Measurements from ENCODE around the gene RAB24. TPM values are rescaled to one million over a fixed set of nuclear protein-coding genes. Genes with fewer than 3 reads are reported as not detected.

The RAB24 gene
- total RNA-seq, 2 donors from 2014 or later: 79.1 to 92.0 TPM

GRCh38 chr5:177302354-177303110, 987 bp downstream of the RAB24 start:
- intact Hi-C loops (cut with DNase I): no loop called here
- Histone ChIP-seq H3K36me3 (replicated peaks in 1 of 2; ENCODE audit: insufficient read depth in 1 of 2, low read depth in 2 of 2) (peaks cover 0 to 8% of the 10 kb centered on the region in 2 donors), H3K27ac (peak overlapping the region; percentile 81 to 93 (median 90)), H3K9me3 (no peaks in the 10 kb centered on the region), H3K4me3 (peak overlapping the region; percentile 70 to 80), H3K27me3 (no peaks in the 10 kb centered on the region), H3K4me1 (peaks cover 55% of the 10 kb centered on the region)
- TF ChIP-seq, protein P1, sequence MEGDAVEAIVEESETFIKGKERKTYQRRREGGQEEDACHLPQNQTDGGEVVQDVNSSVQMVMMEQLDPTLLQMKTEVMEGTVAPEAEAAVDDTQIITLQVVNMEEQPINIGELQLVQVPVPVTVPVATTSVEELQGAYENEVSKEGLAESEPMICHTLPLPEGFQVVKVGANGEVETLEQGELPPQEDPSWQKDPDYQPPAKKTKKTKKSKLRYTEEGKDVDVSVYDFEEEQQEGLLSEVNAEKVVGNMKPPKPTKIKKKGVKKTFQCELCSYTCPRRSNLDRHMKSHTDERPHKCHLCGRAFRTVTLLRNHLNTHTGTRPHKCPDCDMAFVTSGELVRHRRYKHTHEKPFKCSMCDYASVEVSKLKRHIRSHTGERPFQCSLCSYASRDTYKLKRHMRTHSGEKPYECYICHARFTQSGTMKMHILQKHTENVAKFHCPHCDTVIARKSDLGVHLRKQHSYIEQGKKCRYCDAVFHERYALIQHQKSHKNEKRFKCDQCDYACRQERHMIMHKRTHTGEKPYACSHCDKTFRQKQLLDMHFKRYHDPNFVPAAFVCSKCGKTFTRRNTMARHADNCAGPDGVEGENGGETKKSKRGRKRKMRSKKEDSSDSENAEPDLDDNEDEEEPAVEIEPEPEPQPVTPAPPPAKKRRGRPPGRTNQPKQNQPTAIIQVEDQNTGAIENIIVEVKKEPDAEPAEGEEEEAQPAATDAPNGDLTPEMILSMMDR (IDR thresholded peaks at IDR 0.05): peak in 5 of 7 experiments; percentile 11 to 42 (median 24)
- TF ChIP-seq POLR2A (IDR thresholded peaks at IDR 0.05): no peak
- 9 to 15% methylated on average over 14 to 24 of the region's 24 CpGs for WGBS, 2 donors
- DNase-seq (peak; percentile 55 to 66 (median 56)), ATAC-seq (peak; percentile 21)

GRCh38 chr5:177301503-177302165, 1.9 kb downstream of the RAB24 start:
- no peak overlapping the region for H3K4me3 ChIP-seq
- intact Hi-C loops (cut with DNase I): no loop called here
- H3K9me3 ChIP-seq: no peaks in the 10 kb centered on the region
- H3K27ac ChIP-seq: peak overlapping the region; percentile 81 to 93 (median 90)
- H3K27me3 ChIP-seq: no peaks in the 10 kb centered on the region
- ATAC-seq: peak; percentile 76
- DNase-seq: peak; percentile 96 to 98 (median 97)
- 10 to 33% methylated on average over 5 to 7 of the region's 7 CpGs for WGBS, 2 donors
- TF ChIP-seq POLR2A (IDR thresholded peaks at IDR 0.05): peak; percentile 48 to 81 (median 78)
- TF ChIP-seq, protein P1 (IDR thresholded peaks at IDR 0.05): no peak
- peaks cover 0 to 5% of the 10 kb centered on the region in 2 donors for H3K36me3 ChIP-seq (replicated peaks in 1 of 2; ENCODE audit: insufficient read depth in 1 of 2, low read depth in 2 of 2)
- H3K4me1 ChIP-seq: peaks cover 53% of the 10 kb centered on the region

DNA sequence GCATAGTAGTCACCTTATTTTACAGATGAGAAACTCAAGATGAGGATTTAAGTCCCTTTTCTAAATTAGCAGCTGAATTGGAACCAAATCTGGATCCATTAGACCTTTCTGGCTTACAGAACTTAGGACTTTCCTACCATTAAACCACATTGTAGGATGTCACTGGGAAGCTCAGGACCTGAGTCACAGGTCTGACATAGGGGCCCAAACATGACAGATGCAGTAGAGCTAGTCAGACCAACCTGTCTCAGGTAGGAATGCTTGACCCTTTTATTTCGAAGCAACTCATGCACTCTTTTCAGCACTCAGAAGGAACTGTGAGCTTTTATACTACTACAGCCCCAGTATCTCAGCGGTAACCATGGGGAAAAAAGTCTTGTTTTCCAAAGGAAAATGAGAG, 2.6 kb downstream of the RAB24 start:
- no peaks in the 10 kb centered on the region for H3K27me3 ChIP-seq
- WGBS, 2 donors: 77 to 88% methylated on average over 2 of the region's 2 CpGs
- intact Hi-C loops (cut with DNase I): no loop called here
- peaks cover 0 to 1% of the 10 kb centered on the region in 2 donors for H3K36me3 ChIP-seq (replicated peaks in 1 of 2; ENCODE audit: insufficient read depth in 1 of 2, low read depth in 2 of 2)
- peak overlapping the region; percentile 81 to 93 (median 90) for H3K27ac ChIP-seq
- TF ChIP-seq, protein P1 (IDR thresholded peaks at IDR 0.05): no peak
- no peak for TF ChIP-seq POLR2A (IDR thresholded peaks at IDR 0.05)
- no peak overlapping the region for H3K4me3 ChIP-seq
- H3K4me1 ChIP-seq: peaks cover 58% of the 10 kb centered on the region
- ATAC-seq (no peak), DNase-seq (no peak)
- H3K9me3 ChIP-seq: no peaks in the 10 kb centered on the region

- intact Hi-C loops (cut with DNase I): no loop called here
- Histone ChIP-seq H3K4me3 (no peak overlapping the region), H3K9me3 (no peaks in the 10 kb centered on the region), H3K36me3 (replicated peaks in 1 of 2; ENCODE audit: insufficient read depth in 1 of 2, low read depth in 2 of 2) (no peaks in the 10 kb centered on the region), H3K4me1 (peaks cover 53% of the 10 kb centered on the region), H3K27me3 (no peaks in the 10 kb centered on the region), H3K27ac (peak overlapping the region; percentile 81 to 93 (median 90))
- ATAC-seq: no peak
- TF ChIP-seq, protein P1 (IDR thresholded peaks at IDR 0.05): peak in 1 of 7 experiments; percentile 2
- no peak for TF ChIP-seq POLR2A (IDR thresholded peaks at IDR 0.05)
- DNase-seq: peak in 2 of 4 donors; percentile 32 to 74
- WGBS, 2 donors: 46 to 51% methylated on average over 4 of the region's 4 CpGs
These were observed 3.2 kb downstream of the RAB24 start for GRCh38 chr5:177300236-177300880.
